Neutrophil (primary cell): Measurements from ENCODE around the gene DOK3.

Experiments used
- H3K27ac ChIP-seq: fragments of 200-600 bp; sonication (generic); 2 replicates; pipeline ENCODE4 v1.5.1; 2016; ENCODE audit warnings: mild to moderate bottlenecking, moderate library complexity
- H3K27me3 ChIP-seq: fragments of 200-600 bp; sonication (generic); 2 replicates; pipeline ENCODE4 v1.6.0; 2016; ENCODE audit warnings: mild to moderate bottlenecking
- H3K36me3 ChIP-seq: fragments of 200-600 bp; sonication (generic); 2 replicates; pipeline ENCODE4 v1.5.1; 2017
- H3K4me1 ChIP-seq, 2 experiments: fragments of 200-600 bp in 1 of 2; sonication (generic) in 1 of 2; 1 replicate in 1 of 2; 2 replicates in 1 of 2; pipeline versions ENCODE4 v1.5.1 to v1.6.1; 2013 to 2016; ENCODE audit warnings: low read depth in 1 of 2, low read length in 1 of 2, mild to moderate bottlenecking in 1 of 2, moderate library complexity in 1 of 2; ENCODE audit not compliant: control insufficient read depth in 1 of 2, insufficient read depth in 1 of 2
- H3K4me3 ChIP-seq, 2 experiments: fragments of 200-600 bp in 1 of 2; sonication (generic) in 1 of 2; 1 replicate in 1 of 2; 2 replicates in 1 of 2; pipeline ENCODE4 v1.5.1; 2013 to 2016; ENCODE audit warnings: low read depth in 1 of 2, low read length in 1 of 2, mild to moderate bottlenecking in 1 of 2, moderate library complexity in 1 of 2
- H3K9me3 ChIP-seq: fragments of 200-600 bp; sonication (generic); 2 replicates; pipeline ENCODE4 v1.5.1; 2016
- TF ChIP-seq, protein P1 (sequence below): fragments of 200-600 bp; sonication (generic); IDR thresholded peaks from 2 replicates; pipeline ENCODE4 v1.5.1; 2016; ENCODE audit warnings: antibody characterized with exemption

DOK3 gene

DNA sequence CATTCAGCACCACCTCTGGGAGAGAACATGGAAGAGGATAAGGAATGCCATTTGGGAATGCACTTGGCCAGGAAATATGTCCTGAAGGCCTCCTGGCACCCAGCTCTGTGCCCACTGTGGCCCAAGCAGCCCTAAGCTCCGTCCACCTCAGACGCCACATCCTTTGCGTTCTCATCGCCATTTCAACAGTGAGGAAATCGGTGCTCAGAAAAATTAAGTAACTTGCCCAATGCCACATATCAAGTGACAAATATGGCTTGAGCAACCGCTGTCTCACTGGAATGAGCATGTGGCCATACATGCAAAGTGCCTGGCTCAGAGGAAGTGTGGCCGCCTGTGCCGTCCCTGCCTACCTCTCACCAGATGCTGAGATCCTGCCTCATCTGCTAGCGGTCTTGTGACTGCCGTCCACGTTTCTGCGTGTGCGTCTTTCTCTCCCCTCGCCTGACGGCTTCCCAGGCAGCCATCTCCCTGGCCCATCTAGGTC lies 984 bp upstream of the DOK3 start:
- Histone ChIP-seq H3K27ac (peak overlapping the region; percentile 99), H3K27me3 (no peaks in the 10 kb centered on the region), H3K4me1 (peaks cover 50 to 65% of the 10 kb centered on the region in 2 experiments), H3K4me3 (peak overlapping the region; percentile 88 to 100), H3K9me3 (no peaks in the 10 kb centered on the region), H3K36me3 (peaks cover 56% of the 10 kb centered on the region)
- TF ChIP-seq, protein P1, sequence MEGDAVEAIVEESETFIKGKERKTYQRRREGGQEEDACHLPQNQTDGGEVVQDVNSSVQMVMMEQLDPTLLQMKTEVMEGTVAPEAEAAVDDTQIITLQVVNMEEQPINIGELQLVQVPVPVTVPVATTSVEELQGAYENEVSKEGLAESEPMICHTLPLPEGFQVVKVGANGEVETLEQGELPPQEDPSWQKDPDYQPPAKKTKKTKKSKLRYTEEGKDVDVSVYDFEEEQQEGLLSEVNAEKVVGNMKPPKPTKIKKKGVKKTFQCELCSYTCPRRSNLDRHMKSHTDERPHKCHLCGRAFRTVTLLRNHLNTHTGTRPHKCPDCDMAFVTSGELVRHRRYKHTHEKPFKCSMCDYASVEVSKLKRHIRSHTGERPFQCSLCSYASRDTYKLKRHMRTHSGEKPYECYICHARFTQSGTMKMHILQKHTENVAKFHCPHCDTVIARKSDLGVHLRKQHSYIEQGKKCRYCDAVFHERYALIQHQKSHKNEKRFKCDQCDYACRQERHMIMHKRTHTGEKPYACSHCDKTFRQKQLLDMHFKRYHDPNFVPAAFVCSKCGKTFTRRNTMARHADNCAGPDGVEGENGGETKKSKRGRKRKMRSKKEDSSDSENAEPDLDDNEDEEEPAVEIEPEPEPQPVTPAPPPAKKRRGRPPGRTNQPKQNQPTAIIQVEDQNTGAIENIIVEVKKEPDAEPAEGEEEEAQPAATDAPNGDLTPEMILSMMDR = peak; percentile 54

- TF ChIP-seq, protein P1 = no peak
- Histone ChIP-seq H3K9me3 (no peaks in the 10 kb centered on the region), H3K27me3 (no peaks in the 10 kb centered on the region), H3K36me3 (peaks cover 61% of the 10 kb centered on the region), H3K27ac (peak overlapping the region; percentile 99), H3K4me3 (peak overlapping the region; percentile 88 to 100), H3K4me1 (peaks cover 54 to 65% of the 10 kb centered on the region in 2 experiments)
These were observed 453 bp upstream of the DOK3 start for GRCh38 chr5:177509991-177510566.

DNA sequence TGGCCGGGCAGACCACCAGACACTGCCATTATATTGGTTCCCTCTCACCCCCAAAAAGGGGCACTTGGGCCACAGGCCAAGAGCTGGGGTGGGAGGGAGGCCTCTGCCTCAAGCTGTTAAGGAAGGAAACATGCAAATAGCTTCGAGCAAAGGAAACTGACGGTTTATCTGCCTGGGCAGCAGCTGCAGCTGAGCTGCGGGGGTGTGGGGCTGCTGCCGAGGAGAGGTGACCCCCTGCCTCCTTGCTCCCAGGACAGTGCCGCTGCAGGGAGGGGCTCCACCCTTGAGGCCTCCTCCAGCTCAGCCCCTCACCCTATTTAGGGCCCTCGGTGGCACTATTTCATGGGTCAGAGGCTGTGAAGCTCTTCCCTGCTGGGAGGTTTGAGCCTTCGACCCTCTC lies 789 bp downstream of the DOK3 start:
- TF ChIP-seq, protein P1 = no peak
- Histone ChIP-seq H3K4me1 (peaks cover 56 to 67% of the 10 kb centered on the region in 2 experiments), H3K27me3 (no peaks in the 10 kb centered on the region), H3K4me3 (peak overlapping the region; percentile 88 to 100), H3K27ac (peak overlapping the region; percentile 99), H3K36me3 (peaks cover 64% of the 10 kb centered on the region), H3K9me3 (no peaks in the 10 kb centered on the region)

GRCh38 chr5:177508221-177508611 lies 1.4 kb downstream of the DOK3 start:
- TF ChIP-seq, protein P1 = peak; percentile 42
- Histone ChIP-seq H3K9me3 (no peaks in the 10 kb centered on the region), H3K4me3 (peak overlapping the region; percentile 88 to 100), H3K36me3 (peaks cover 65% of the 10 kb centered on the region), H3K4me1 (peaks cover 56 to 67% of the 10 kb centered on the region in 2 experiments), H3K27me3 (no peaks in the 10 kb centered on the region), H3K27ac (peak overlapping the region; percentile 99)

DNA sequence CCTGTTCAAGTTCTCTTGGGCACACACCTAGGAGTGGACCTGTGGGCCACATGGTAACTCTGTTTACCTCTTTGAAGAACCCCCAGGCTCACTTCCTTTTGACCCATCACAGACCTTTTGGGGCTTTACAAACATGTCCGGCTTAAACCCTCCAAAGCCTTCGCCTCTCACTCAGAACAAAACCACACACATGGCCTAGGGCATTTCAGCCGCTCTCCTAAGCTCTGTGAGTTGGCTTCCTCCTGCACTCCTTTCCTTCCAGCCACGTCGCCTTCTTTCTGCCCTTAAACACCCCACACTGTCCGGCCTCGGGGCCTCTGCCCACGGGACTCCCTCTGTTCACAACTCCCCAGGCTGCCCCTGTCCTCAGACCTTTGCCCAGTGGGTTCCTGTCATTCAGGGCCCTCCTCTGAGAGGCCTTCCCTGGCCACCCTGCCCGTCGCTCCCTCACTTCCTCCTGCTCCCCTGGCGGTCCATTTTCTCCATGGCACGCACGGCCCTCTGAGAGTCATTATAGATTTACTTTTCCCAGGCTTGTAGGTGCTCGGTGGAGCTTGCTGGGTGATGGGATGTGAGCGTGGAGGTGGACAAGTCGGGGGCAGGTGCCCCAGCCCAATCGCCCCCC lies 1.9 kb downstream of the DOK3 start:
- TF ChIP-seq, protein P1 = peak; percentile 80
- peak overlapping the region; percentile 99 for H3K27ac ChIP-seq
- H3K4me3 ChIP-seq = peak overlapping the region; percentile 88 to 100
- H3K27me3 ChIP-seq = no peaks in the 10 kb centered on the region
- H3K9me3 ChIP-seq = no peaks in the 10 kb centered on the region
- peaks cover 65% of the 10 kb centered on the region for H3K36me3 ChIP-seq
- H3K4me1 ChIP-seq = peaks cover 55 to 67% of the 10 kb centered on the region in 2 experiments
